Measurements from ENCODE around the gene ATAD1.
"Not testable (repeated sequence)": the region's sequence is repeated elsewhere in the genome, so short reads cannot be mapped to it uniquely, and the experiment has no call there.

Gene ATAD1

DNA sequence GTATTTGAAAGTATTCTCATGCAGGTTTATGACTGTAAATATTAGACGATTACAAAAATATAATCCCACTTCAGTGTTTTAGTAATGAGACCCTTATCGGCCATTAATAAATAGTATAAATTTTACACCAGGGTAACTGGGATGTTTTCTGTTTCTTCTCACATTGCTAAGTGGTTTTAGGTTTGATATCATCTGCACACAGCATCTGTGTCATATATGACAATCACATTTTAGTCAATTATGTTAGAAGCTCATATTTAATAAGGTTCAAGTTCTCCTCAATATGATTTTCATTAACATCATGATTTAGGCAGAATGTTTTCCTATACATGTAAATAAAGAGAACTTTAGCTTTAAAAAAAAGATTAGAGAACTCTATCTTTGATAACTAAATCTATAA lies 66.8 kb downstream of the ATAD1 start:
- DNase-seq, result no peak

DNA sequence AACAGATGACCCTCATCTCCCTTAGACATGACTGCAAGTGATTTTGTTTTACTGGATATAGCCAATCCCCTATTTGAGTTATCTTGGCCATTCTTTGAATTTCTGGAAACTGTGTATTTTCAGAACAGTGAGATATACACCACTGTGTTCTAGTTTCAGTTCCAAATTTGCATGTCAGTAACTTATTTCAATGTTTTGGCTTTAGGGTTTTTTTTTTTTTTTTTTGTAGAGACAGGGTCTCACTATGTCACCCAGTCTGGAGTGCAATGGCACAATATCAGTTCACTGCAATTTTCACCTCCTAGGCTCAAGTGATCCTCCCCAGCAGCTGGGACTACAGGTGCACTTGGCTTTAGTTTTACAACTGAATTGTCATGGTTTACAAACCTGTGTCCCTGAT lies 67.2 kb downstream of the ATAD1 start:
- no peak for DNase-seq

DNA sequence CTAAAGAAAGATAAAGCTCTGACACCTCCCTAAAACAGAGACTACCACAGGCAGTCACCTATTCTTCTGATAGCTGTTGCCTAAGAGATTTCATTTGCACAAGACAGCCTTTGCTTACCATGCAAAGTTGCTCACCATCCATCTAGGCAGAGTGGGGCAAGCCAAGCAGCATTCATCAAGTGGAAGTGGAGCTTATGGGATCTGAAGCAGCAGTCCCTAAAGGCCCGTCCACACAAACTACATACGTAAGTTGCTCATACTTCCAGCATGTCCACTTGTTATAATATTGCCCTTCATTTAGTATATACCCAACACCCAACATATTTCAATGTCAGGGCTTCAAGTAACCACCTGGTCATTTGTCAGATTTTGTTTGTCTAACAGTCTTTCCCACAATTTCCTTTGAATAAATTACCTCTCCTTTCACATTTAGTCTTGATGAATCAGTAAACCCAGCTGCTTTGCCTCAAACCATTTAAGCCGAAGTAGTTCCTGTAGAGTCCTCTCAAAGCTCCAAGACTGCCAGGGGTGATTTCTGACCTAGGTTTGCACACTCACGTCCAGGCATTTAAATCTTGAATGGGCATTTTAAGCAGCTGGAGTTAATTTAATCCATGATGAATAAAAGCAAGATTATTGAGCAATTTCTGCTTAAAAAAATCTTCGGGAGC lies 67.9 kb downstream of the ATAD1 start:
- DNase-seq, result peak; percentile 91

DNA sequence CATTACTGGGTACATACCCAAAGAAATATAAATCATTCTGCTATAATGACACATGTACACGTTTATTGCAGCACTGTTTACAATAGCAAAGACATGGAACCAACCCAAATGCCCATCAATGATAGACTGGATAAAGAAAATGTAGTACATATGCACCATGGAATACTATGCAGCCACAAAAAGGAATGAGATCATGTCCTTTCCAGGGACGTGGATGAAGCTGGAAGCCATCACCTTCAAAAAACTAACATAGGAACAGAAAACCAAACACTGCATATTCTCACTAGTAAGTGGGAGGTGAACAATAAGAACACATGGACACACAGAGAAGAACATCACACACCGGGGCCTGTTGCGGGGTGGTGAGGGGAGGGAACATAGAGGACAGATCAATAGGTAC lies 69.8 kb downstream of the ATAD1 start:
- DNase-seq, result not testable (repeated sequence)

DNA sequence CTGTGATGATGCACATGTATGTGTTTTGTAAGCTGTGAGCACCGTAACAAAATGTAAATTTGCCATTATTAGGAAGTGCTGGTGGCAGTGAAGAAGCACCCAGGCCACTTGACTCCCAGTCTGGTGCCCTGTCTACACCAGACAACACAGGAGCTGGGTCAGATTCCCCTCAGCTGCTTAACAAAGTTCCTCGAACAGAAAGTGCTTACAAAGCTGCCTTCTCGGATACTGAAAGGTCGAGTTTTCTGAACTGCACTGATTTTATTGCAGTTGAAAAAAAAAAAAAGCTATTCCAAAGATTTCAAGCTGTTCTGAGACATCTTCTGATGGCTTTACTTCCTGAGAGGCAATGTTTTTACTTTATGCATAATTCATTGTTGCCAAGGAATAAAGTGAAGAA lies 71.1 kb downstream of the ATAD1 start:
- no peak for DNase-seq

DNA sequence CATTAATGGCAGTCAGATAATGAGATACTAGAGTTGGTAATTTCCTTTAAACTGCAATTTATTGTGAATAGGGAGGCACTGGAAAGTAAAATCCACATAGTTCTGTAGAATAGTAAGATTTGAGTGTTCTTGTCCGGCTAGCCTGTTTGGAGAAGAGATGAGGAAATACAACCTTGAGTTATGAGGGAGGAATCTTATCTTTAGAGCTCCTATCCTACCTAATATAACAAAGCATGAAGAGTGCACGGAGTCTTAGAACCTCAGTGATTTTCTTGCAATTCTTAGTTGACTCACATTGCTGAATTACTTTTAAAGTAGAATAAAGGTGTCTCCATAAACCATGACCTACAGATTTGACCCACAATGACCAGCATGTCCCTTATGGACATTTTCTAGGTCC lies 73.4 kb downstream of the ATAD1 start:
- no peak for DNase-seq

DNA sequence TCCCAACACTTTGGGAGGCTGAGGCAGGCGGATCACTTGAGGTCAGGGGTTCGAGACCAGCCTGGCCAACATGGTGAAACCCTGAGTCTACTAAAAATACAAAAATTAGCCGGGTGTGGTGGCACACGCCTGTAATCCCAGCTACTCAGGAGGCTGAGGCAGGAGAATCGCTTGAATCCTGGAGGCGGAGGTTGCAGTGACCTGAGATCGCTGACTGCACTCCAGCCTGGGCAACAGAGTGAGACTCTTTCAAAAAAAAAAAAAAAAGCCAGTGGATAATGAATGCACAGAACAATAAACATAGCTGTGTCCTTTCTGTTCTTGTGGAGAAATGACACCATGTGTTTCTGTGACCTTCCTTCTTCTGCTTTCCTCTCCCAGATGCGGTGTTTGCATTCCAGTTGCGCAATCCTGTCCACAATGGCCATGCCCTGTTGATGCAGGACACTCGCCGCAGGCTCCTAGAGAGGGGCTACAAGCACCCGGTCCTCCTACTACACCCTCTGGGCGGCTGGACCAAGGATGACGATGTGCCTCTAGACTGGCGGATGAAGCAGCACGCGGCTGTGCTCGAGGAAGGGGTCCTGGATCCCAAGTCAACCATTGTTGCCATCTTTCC lies 74.9 kb downstream of the ATAD1 start:
- not testable (repeated sequence) for DNase-seq

DNA sequence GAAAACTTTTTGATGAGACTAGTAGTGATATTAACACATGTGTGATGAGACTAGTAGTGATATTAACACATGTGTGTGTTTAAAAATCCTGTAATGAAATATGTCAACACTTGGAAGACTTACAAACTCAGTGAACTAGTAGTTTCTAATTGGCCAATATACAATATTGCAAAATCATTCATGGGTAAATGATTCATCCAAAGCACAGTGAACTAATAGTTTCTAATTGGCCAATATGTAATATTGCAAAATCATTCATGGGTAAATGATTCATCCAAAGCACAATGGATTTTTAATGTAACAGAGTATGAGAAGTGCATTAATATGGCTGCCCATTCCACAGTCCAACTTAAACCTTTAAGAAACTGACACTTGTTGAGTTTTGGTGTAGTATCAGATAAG lies 77.8 kb downstream of the ATAD1 start:
- peak; percentile 82 for DNase-seq

DNA sequence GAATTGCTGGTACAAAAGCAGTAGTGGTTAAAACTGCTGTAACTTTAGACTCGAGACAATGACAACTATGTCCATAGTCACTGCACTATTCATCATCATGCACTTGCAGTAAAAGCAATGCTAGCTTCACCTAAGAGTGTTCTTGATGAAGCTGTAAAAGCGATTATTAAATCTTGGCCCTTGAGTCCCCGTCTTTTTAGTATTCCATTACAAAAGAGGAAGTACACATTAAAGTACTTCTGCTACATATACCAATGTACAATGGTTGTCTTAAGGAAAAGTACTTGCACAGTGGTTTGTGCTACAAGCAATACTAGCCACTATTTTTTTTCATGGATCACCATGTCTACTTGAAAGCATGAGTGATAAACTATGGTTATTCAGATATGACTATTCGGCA lies 78.3 kb downstream of the ATAD1 start:
- DNase-seq, result no peak

DNA sequence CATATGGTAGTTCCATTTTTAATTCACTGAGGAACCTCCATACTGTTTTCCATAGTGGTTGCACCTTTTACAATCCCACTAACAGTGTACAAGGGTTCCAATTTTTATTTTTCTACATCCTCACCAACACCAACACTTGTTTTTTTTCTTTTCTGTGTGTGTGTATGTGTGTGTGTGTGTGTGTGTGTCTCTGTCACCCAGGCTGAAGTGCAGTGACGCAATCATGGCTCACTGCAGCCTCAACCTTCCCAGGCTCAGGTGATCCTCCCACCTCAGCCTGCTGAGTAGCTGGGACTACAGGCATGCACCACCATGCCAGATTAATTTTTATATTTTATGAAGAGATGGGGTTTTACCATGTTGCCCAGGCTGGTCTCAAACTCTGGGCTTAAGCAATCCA lies 79.8 kb downstream of the ATAD1 start:
- DNase-seq, result not testable (repeated sequence)

DNA sequence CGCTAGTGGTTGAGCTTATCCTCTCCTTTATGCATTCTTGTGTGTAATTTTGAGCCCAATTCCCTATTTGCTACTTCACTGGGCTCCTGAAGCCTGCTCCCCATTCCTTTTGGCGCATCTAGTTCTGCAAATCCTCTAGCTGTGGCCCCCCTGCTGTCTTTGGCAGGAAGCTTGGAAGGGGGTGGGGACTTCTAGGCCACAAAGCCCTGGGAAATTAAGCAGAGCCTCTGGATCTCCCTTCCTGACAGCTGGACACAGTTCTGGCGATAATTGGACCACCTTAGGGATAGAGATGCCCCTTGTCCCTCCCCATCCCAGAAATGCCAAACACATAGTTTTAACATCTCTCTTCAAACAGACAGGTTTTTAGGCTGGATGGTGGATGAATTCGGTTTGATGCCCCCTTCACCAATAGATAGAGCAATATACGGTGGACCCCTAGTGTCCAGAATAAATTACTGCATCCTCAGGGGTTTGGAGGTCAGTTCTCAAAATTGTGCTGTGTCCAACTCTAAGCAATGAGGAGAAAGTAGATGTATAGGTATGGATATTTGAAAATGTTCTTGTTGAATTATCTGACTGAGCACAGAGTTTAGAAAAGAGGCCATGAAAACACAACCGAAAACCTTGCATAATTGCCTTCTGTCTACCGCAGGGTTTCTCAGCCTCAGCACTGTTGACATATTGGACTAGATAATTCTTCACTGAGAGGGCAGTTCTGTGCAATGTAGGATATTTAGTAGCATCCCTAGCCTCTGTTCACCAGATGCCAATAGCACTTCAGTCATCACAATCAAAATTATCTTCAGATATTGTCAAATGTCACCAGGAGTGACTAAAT lies 82.8 kb downstream of the ATAD1 start:
- DNase-seq, result peak; percentile 68

DNA sequence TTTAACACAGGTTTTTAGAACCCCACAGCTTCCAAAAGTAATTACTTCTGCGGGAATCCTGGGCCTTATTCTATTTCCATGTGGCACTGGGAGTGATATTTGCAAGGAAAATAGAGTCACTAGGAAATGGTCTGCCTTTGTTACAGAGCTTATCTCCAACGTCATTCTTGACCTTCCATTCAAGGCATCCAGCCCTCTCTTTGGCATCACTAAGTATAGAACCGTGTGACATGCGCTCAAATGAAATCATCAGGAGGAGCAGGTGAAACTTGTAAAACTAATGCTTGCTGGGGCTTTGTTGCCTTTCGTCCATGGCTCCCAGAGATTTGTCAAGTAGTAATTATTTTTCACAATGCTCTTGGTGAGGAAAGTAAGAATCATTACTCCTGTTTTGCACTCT lies 84.9 kb downstream of the ATAD1 start:
- no peak for DNase-seq

DNA sequence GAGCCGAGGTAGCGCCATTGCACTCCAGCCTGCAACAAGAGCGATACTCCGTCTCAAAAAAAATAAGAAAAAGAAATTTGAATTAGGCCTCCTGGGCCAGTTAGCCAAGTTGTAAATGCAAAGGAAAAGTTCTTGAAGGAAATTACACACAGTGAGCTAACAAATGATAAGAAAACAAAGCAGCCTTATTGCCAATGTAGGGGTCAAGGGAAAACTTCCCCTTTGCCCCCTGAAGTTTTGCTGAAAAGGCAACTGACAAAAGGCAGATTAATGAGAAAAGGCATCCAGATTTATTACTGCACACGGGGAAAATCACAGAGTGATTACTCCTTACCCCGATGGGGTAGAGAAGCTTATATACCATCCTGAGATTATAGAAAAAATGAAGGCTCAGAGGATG lies 88.1 kb downstream of the ATAD1 start:
- DNase-seq, result no peak

DNA sequence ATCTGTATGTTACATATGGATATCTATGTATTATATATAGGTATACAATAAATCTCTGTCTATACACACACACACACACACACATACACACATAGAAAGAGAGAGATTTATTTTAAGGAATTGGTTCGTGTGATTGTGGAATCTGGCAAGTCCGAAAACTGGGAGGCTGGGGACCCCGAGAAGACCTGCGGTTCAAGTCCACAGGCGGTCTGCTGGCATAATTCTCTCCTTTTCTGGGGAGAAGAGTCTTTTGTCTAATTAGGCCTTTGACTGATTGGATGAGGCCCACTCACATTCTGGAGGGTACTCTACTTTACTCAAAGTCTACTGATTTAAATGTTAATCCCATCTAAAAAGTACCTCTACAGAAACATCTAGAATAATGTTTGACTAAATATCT lies 93.2 kb downstream of the ATAD1 start:
- no peak for DNase-seq

DNA sequence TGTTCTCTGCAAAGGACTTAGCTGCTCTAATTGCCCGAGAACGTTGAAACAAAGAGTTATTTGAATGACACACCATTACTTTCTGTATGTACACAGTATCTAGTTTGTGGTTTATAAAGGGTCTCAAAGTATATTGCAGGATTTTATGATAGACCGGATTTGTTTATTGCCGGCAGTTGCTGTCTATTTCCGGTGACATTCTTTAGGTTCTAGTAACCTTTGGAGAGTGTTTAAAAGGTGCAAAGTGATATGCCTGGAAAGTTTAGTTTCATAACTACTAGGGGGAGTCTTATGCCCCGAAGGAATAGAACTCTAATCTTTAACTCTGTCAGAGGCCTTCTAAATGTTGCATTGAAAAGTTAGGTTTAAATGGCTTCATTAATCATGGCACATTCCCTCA lies 94.5 kb downstream of the ATAD1 start:
- DNase-seq, result no peak

DNA sequence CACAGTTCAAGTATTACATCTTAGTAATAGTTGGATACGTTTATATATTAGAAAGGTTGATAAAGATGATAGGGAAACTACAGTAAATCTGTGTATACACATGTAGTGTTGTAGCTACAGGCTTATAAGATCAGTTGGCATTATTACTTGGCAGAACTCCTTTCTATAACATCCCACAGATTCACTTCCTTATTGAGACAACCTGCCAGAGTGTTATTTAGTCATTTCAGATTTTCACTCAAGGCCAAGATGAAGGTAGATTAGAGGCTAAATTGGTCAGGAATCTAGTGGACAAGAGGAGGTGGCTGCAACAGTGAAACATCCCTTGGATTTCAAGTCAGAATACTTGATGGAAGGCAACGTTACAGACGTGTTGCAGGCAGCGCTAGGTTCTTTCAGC lies 95.3 kb downstream of the ATAD1 start:
- no peak for DNase-seq

DNA sequence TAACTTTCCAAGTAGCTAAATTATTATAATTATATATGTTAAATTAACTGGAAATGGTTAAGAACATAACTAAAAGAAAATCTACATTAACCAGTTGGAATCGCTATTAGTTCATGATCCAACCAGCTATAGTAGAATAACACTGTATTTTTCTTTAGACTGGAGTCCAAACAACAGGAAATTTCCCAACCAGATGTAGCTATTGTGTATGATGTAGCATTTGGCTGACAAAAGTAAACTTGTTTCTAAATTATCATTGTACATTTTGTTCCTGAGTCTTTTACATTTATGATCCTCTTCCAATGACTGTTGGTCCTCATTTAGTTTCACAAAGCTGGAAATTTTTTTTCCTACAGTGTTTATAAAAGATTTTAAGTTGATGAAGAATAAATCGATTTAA lies 96.2 kb downstream of the ATAD1 start:
- no peak for DNase-seq

DNA sequence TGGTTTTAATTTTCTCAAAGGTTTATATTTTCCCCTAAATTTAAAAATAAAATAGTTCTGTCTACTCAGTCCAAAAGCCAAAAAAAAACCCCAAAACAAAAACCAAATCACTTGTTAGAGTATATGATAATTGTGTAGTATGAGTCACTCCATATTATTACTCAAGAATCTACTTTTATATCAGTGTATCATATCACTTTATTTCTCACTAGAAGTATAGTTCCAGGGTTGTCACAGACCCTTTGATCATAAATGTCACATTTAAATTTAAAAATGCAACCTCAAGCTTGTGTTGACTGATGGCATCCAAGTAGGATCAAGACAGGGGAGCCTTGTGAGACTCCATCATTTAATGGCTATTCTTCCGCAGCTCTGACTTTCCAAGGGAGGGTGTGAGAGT lies 97.4 kb downstream of the ATAD1 start:
- no peak for DNase-seq

DNA sequence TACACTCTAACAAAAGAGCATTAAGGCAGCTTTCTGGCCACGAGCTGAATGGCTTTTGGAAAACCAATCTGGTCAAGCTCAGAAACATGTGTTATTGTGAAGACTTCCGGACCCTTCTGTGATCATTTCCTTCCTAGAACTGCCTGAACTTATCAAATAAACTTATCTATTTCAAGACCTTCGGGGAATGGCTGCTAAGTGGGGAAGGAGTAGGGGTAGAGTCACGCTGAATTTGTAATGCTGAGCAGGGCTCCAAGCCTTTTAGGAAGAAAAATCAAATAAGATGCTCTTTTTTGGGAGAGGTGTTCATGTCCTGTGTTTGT lies 101.7 kb downstream of the ATAD1 start:
- DNase-seq, result no peak

DNA sequence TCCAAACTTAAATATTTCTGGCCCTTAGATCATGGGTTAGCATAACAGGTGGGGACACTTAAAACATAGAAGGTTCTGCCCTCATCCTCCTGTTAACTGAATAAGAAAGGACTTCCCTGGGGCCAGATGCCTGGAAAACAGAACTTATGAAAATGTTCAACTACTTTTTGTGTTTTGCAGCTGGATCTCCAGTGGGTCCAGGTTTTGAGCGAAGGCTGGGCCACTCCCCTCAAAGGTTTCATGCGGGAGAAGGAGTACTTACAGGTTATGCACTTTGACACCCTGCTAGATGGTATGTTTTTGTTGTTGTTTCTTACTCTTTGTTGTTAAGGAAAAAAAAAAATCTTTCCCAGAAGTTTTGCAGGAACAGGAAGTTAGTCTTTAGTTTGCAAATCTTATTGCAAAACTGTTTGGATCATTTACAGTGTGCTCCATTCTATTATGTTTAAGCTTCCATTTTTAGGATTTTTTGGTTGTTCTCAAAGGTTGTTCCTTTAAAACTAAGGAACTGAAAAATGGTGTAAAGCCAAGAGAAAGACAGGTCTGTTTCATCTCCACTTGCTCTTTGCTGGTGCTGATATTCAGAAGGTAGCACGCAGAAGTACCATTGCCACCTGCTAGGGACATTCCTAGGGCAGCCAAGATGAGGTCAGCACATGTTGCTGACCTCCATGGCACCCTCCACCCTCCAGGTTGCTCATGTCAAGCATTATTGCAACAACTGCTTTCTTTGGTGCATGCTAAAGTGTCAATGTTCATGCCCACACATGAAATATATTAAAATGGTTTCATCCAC lies 102.3 kb downstream of the ATAD1 start:
- no peak for DNase-seq

DNA sequence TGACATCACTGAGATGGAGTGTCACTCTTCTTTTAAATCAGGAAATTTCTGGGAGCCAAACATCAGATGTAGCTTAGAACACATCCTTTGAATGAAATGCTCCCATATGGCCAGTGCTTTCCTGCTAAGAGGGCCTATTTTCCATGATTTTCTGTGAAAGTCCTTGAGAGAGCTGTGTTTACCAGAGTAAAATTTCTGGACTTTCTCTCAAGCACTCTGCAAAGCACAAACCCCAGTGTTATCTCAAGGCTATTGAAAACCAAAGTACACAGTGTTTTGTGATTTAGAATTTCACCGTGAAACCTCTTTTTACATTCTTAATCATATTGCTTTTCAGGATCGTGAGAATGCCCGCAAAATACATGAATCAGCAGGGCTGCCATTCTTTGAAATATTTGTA lies 104.3 kb downstream of the ATAD1 start:
- DNase-seq, result no peak

DNA sequence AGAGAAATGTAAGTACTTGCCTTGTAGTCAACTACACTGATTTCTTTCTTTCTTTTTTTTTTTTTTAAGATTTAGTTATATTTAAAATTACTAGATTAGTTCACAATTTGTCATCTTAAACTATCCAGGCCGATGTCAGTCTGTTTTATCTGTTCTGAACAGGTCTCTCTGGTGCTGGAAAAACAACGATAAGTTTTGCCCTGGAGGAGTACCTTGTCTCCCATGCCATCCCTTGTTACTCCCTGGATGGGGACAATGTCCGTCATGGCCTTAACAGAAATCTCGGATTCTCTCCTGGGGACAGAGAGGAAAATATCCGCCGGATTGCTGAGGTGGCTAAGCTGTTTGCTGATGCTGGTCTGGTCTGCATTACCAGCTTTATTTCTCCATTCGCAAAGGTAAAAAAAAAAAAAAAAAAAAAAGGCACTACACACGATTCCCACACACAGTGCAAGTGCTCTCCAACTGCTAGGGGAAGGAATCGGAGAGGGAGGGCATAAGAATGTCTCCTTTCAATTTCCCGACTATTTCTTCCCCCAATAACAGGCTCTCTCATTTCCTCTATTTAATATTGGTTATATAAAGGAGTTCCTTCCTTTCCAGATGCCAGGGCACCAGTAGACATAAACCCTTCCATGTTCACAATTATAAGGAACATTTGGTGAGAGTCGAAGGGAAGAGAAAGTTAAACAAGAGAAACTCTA lies 105.0 kb downstream of the ATAD1 start:
- DNase-seq, result no peak

DNA sequence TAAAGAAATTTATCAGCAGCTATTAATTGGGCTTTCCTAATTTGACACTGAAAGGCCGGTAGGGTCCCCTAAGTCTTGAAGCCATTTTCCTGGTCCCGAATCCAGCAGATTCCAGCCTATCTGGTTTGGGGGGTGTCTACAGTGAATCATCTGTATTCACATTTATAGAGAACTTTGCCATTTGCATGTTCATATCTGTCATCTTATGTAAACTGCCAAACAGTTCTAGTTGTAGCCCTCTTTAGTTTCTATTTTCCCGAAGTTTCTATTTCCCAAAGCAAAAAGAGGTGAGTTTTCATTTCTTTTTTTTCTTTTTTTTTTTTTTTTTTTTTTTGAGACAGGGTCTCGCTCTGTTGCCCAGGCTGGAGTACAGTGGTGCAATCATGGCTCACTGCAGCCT lies 110.8 kb downstream of the ATAD1 start:
- no peak for DNase-seq
